K562 (cell line): ENCODE data around the gene TMOD3. TPM values are rescaled to one million over a fixed set of nuclear protein-coding genes. Genes with fewer than 3 reads are reported as not detected.

ENCODE experiments used
- CUX1 ChIP-seq: fragments of 200-800 bp; sonication (Bioruptor generic); IDR thresholded peaks from 2 replicates; pipeline ENCODE4 v1.6.1; 2016; ENCODE audit warnings: missing genetic modification characterization, missing compliant biosample characterization
- HOMEZ ChIP-seq: fragments of 250-450 bp; sonication (Bioruptor Pico); IDR thresholded peaks from 2 replicates; pipeline ENCODE4 v1.4.0; 2020; ENCODE audit warnings: mild to moderate bottlenecking, moderate library complexity
- IRF9 ChIP-seq: fragments of 450-650 bp; IDR thresholded peaks from 2 replicates; pipeline ENCODE4 v1.6.1; 2016; ENCODE audit warnings: missing biosample characterization, missing genetic modification characterization
- ZNF277 ChIP-seq: fragments of 250-450 bp; sonication (Bioruptor Pico); IDR thresholded peaks from 2 replicates; pipeline ENCODE4 v1.8.0; 2022; ENCODE audit warnings: inconsistent platforms, mild to moderate bottlenecking, moderate library complexity, borderline replicate concordance
- ZNF280A ChIP-seq: fragments of 450-650 bp; IDR thresholded peaks from 2 replicates; pipeline ENCODE4 v1.6.1; 2018; ENCODE audit warnings: mild to moderate bottlenecking, low read depth; ENCODE audit not compliant: partially characterized antibody
- ZNF347 ChIP-seq: fragments of 450-650 bp; formaldehyde crosslinking; IDR thresholded peaks from 2 replicates; pipeline ENCODE4 v1.4.0; 2020; ENCODE audit warnings: low read depth, mild to moderate bottlenecking, moderate library complexity
- ZNF408 ChIP-seq: fragments of 250-450 bp; sonication (Bioruptor Pico); IDR thresholded peaks from 2 replicates; pipeline ENCODE4 v1.4.0; 2020; ENCODE audit warnings: low read depth, mild to moderate bottlenecking, moderate library complexity
- ZNF57 ChIP-seq: fragments of 450-650 bp; formaldehyde crosslinking; IDR thresholded peaks from 2 replicates; pipeline ENCODE4 v1.4.0; 2020; ENCODE audit warnings: mild to moderate bottlenecking, moderate library complexity
- polyA plus RNA-seq, 8 experiments: library from polyadenylated mRNA; depleted of rRNA in 4 of 8; stranded (reverse) in 5 of 8; unstranded in 3 of 8; fragments of >200 nt; fragmentation: Nextera tagmentation in 2 of 8; fragmentation: Illumina TruSeq in 1 of 8; extraction: Ambion mirVana in 2 of 8; extraction: Trizol in 1 of 8; gene quantifications; 2 replicates each; pipeline versions ENCODE4 v1.2.1 to v1.2.3, GENCODE V29; 2011 to 2014; ENCODE audit warnings: inconsistent platforms in 1 of 8, missing spikeins in 1 of 8
- total RNA-seq, 7 experiments: library from RNA; depleted of rRNA in 6 of 7; stranded (reverse); fragments of >200 nt in 6 of 7; fragmentation: Illumina TruSeq in 2 of 7; extraction: Trizol in 2 of 7; gene quantifications; 2 replicates each; pipeline versions ENCODE4 v1.2.1 to v1.2.3, GENCODE V29; 2011 to 2021; ENCODE audit warnings: low replicate concordance in 1 of 7

TMOD3 gene
- total and polyA plus RNA-seq, 9 of the 15 experiments (the other 6 are each of a cell fraction or from before 2014, with no cell fraction given): 6.8 to 45.0 (median 30.9) TPM

- TF ChIP-seq CUX1 (no peak), ZNF277 (no peak), ZNF280A (no peak), IRF9 (tag) (no peak), HOMEZ (CRISPR knock-in tag) (no peak), ZNF347 (no peak), ZNF57 (no peak), ZNF408 (no peak)
- TF ChIP-seq, all 486 proteins: peak for 0
Observed at GRCh38 chr15:51802593-51802992, 26.9 kb upstream of the TMOD3 start (continued).
